Thoracic aorta (tissue), 2 donors: ENCODE data around the gene CCDC43. TPM values are rescaled to one million over a fixed set of nuclear protein-coding genes. Genes with fewer than 3 reads are reported as not detected.

ENCODE experiments used
- ATAC-seq: fragments of 150-250 bp; one replicate; pipeline ENCODE4 v1.8.0; 2017; ENCODE audit warnings: low read depth; ENCODE audit not compliant: insufficient number of reproducible peaks, low FRiP score
- DNase-seq: peaks from one replicate; pipeline ENCODE4 v3.0.0-alpha.2; 2020; ENCODE audit warnings: low spot score
- H3K27ac ChIP-seq, 2 donors: fragments of 200-600 bp; sonication (generic); 1 replicate in 1 of 2; 2 replicates in 1 of 2; pipeline ENCODE4 v1.5.1; 2016; ENCODE audit warnings: mild to moderate bottlenecking in 2 of 2, moderate library complexity in 2 of 2
- H3K27me3 ChIP-seq: fragments of 200-600 bp; sonication (generic); replicated peaks from 2 replicates; pipeline ENCODE4 v1.6.0; 2016; ENCODE audit warnings: mild to moderate bottlenecking; ENCODE audit not compliant: insufficient read depth
- H3K36me3 ChIP-seq: fragments of 200-600 bp; sonication (generic); one replicate; pipeline ENCODE4 v1.5.1; 2016
- H3K4me1 ChIP-seq, 2 donors: fragments of 200-600 bp; sonication (generic); 1 replicate in 1 of 2; 2 replicates in 1 of 2; pipeline versions ENCODE4 v1.5.1 to v1.6.0; 2016; ENCODE audit warnings: low read depth in 2 of 2, mild to moderate bottlenecking in 1 of 2; ENCODE audit not compliant: control insufficient read depth in 1 of 2
- H3K4me3 ChIP-seq: fragments of 200-600 bp; sonication (generic); 2 replicates; pipeline ENCODE4 v1.5.1; 2016; ENCODE audit warnings: mild to moderate bottlenecking
- H3K9me3 ChIP-seq: fragments of 200-600 bp; sonication (generic); 2 replicates; pipeline ENCODE4 v1.5.1; 2016
- total RNA-seq, 2 donors: library from RNA; depleted of rRNA; stranded (reverse); fragments of >200 nt; gene quantifications; one replicate each; pipeline versions ENCODE4 v1.1.0 to v1.2.3, GENCODE V29; 2016
- TF ChIP-seq, protein P1 (sequence below): fragments of 200-600 bp; sonication (generic); IDR thresholded peaks from one replicate; pipeline ENCODE4 v1.5.1; 2019; ENCODE audit warnings: antibody characterized with exemption

The CCDC43 gene
- total RNA-seq, 2 donors from 2014 or later: 8.0 to 18.8 TPM

DNA sequence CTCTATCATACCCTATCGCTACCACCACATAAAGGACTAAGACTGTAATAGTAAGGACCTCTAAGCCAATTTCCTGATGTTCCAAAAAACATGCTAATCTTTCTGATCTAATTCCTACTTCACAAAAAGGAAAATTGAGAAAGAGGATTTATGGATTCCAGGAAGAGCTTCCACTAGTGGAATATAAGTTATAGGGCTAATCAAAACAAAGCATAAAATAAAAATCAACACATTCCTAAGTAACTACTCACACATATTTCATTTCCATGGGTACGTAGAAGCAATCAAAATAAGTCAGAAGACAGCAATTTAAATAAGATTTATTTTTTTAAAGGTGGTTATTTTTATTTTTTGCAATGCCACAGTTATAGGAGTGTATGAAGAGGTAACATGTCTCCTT lies 12.4 kb downstream of the CCDC43 start:
- H3K4me1 ChIP-seq: no peaks in the 10 kb centered on the region
- peaks cover 20% of the 10 kb centered on the region for H3K36me3 ChIP-seq
- TF ChIP-seq, protein P1, sequence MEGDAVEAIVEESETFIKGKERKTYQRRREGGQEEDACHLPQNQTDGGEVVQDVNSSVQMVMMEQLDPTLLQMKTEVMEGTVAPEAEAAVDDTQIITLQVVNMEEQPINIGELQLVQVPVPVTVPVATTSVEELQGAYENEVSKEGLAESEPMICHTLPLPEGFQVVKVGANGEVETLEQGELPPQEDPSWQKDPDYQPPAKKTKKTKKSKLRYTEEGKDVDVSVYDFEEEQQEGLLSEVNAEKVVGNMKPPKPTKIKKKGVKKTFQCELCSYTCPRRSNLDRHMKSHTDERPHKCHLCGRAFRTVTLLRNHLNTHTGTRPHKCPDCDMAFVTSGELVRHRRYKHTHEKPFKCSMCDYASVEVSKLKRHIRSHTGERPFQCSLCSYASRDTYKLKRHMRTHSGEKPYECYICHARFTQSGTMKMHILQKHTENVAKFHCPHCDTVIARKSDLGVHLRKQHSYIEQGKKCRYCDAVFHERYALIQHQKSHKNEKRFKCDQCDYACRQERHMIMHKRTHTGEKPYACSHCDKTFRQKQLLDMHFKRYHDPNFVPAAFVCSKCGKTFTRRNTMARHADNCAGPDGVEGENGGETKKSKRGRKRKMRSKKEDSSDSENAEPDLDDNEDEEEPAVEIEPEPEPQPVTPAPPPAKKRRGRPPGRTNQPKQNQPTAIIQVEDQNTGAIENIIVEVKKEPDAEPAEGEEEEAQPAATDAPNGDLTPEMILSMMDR: no peak
- no peaks in the 10 kb centered on the region for H3K27me3 ChIP-seq
- H3K4me3 ChIP-seq: no peak overlapping the region
- no peak overlapping the region for H3K27ac ChIP-seq
- ATAC-seq (no peak), DNase-seq (no peak)
- H3K9me3 ChIP-seq: no peaks in the 10 kb centered on the region

DNA sequence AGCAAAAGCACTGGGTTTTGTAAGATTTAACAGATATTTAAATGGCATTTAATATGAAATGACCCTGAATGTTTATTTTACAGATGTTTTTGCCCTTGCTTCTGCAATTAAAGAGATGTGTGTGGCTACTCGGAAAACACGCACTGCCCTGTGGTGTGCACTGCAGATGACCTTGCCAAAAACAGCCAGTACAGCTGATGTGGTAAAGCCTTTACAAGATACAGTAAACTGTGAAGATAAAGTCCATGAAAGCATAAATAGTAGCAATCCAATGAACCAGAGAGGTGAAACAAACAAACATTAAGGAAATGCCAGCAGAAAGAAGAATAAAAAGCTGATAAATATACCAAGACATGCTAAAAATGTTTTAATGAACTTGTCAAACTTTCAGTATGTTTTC lies 15.7 kb downstream of the CCDC43 start:
- ATAC-seq: no peak
- H3K27me3 ChIP-seq: no peaks in the 10 kb centered on the region

DNA sequence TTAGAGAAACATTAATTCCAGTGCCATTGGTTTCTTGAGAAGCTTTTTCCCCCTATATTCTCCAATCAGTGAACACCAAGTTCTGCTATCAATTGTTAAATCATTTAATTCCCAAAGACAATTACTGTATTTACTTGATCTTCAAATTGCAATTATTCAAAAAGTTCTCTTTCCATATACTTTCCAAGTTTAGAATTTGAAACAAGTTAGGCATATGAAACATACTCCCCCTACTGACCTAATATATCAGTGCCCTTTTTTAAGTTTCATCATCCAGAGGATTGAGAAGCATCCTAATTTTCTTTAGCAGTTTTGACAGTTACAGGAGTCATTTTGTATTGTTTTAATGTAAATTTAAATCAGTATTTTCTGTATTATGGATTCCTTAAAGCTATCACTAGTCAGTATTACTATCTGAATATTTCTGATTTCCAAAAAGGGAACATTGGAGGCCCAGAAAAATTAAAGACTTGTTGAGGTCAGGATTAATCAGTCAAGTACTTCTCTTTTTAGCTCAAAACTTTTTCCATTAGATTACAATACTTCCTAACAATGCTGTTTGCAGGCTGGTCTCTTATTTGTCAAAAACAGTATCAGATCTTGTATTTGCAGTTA lies 17.0 kb downstream of the CCDC43 start:
- no peak for DNase-seq
- Histone ChIP-seq H3K36me3 (no peaks in the 10 kb centered on the region), H3K9me3 (no peaks in the 10 kb centered on the region), H3K27ac (no peak overlapping the region), H3K4me3 (no peak overlapping the region), H3K4me1 (no peaks in the 10 kb centered on the region), H3K27me3 (no peaks in the 10 kb centered on the region)
- TF ChIP-seq, protein P1: peak; percentile 23
- ATAC-seq: no peak

More for the DNA sequence above, 15.7 kb downstream of the CCDC43 start:
- no peaks in the 10 kb centered on the region for H3K4me1 ChIP-seq
- no peak for DNase-seq
- TF ChIP-seq, protein P1: no peak
- H3K27ac ChIP-seq: no peak overlapping the region
- H3K4me3 ChIP-seq: no peak overlapping the region
- peaks cover 4% of the 10 kb centered on the region for H3K36me3 ChIP-seq
- H3K9me3 ChIP-seq: no peaks in the 10 kb centered on the region

DNA sequence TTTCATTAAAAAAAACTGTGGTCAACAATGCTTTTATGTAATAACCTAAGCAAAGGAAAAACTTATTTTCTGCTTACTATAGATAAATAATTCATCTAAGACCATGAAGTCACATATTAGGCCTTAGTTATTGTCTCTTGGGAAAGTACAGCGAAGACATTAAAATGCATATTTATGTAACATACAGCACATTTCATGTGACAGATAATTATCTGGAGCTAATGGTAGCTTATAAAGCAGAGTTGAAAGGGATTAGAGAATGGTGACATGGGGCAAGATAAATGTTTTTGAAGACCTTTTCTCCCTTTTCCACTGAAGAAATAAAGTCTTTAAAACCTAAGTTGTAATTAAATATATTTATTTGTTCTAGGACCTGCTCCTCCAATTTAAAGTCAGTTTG lies 23.6 kb downstream of the CCDC43 start:
- Histone ChIP-seq H3K4me1 (no peaks in the 10 kb centered on the region), H3K4me3 (no peak overlapping the region), H3K27me3 (no peaks in the 10 kb centered on the region), H3K27ac (no peak overlapping the region), H3K9me3 (no peaks in the 10 kb centered on the region), H3K36me3 (no peaks in the 10 kb centered on the region)
- DNase-seq: no peak
- TF ChIP-seq, protein P1: no peak
- no peak for ATAC-seq

DNA sequence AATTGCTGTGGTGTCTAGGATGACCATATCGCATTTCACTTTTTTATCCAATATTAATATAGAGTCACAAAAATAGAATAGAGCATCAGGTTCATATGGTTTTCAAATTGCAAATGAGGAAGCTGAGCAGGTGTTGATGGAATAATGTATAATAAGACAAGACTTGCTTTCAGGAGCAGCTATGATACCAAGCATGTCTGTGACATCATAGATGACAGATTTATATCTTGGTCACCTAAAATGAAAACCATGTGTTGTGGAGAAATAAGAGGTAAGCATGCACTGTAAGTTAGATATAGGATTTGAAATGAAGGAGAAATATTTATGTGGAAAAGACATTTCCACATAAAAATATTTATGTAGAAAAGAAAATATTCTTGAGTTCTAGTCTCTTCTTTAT lies 24.7 kb downstream of the CCDC43 start:
- Histone ChIP-seq H3K27me3 (no peaks in the 10 kb centered on the region), H3K9me3 (no peaks in the 10 kb centered on the region), H3K4me1 (no peaks in the 10 kb centered on the region), H3K27ac (no peak overlapping the region), H3K36me3 (no peaks in the 10 kb centered on the region), H3K4me3 (no peak overlapping the region)
- ATAC-seq: no peak
- DNase-seq: no peak
- TF ChIP-seq, protein P1: no peak
